ENCODE measurements around the gene NEK1.
"Not testable (repeated sequence)": the region's sequence is repeated elsewhere in the genome, so short reads cannot be mapped to it uniquely, and the experiment has no call there.

The NEK1 gene

GRCh38 chr4:169452644-169453043 lies 159.7 kb downstream of the NEK1 start:
- not testable (repeated sequence) for H3K4me1 ChIP-seq (ENCODE audit: control insufficient read depth, insufficient read depth, low read length); H3K4me3 ChIP-seq (ENCODE audit: low read length); DNase-seq (ENCODE audit: low read depth, low spot score); H3K36me3 ChIP-seq (ENCODE audit: control insufficient read depth, insufficient read depth, low read length); H3K27ac ChIP-seq (ENCODE audit: low read length); H3K9me3 ChIP-seq (ENCODE audit: control insufficient read depth, insufficient read depth, low read length); H3K27me3 ChIP-seq (ENCODE audit: control insufficient read depth, insufficient read depth, low read length)
- WGBS (ENCODE audit: insufficient coverage, insufficient read length) = no CpG with 5 or more reads among the region's 1 CpG

GRCh38 chr4:169448935-169449334 lies 163.4 kb downstream of the NEK1 start:
- not testable (repeated sequence) for H3K27ac ChIP-seq (ENCODE audit: low read length); H3K36me3 ChIP-seq (ENCODE audit: control insufficient read depth, insufficient read depth, low read length); H3K4me3 ChIP-seq (ENCODE audit: low read length); DNase-seq (ENCODE audit: low read depth, low spot score); H3K9me3 ChIP-seq (ENCODE audit: control insufficient read depth, insufficient read depth, low read length); H3K27me3 ChIP-seq (ENCODE audit: control insufficient read depth, insufficient read depth, low read length); H3K4me1 ChIP-seq (ENCODE audit: control insufficient read depth, insufficient read depth, low read length)
- WGBS (ENCODE audit: insufficient coverage, insufficient read length) = no CpG with 5 or more reads among the region's 10 CpGs

- Histone ChIP-seq H3K4me1 (ENCODE audit: control insufficient read depth, insufficient read depth, low read length) (no peaks in the 10 kb centered on the region), H3K27me3 (ENCODE audit: control insufficient read depth, insufficient read depth, low read length) (no peaks in the 10 kb centered on the region), H3K36me3 (ENCODE audit: control insufficient read depth, insufficient read depth, low read length) (no peaks in the 10 kb centered on the region), H3K4me3 (ENCODE audit: low read length) (no peak overlapping the region), H3K27ac (ENCODE audit: low read length) (no peak overlapping the region), H3K9me3 (ENCODE audit: control insufficient read depth, insufficient read depth, low read length) (no peaks in the 10 kb centered on the region)
- DNase-seq (ENCODE audit: low read depth, low spot score) = no peak
- WGBS (ENCODE audit: insufficient coverage, insufficient read length) = no CpG with 5 or more reads among the region's 4 CpGs
Measured at GRCh38 chr4:169446824-169447223, 165.6 kb downstream of the NEK1 start.

GRCh38 chr4:169443748-169444147 lies 168.6 kb downstream of the NEK1 start:
- H3K9me3 ChIP-seq (ENCODE audit: control insufficient read depth, insufficient read depth, low read length) = no peaks in the 10 kb centered on the region
- H3K4me3 ChIP-seq (ENCODE audit: low read length) = no peak overlapping the region
- WGBS (ENCODE audit: insufficient coverage, insufficient read length) = no CpG with 5 or more reads among the region's 1 CpG
- H3K27ac ChIP-seq (ENCODE audit: low read length) = no peak overlapping the region
- H3K4me1 ChIP-seq (ENCODE audit: control insufficient read depth, insufficient read depth, low read length) = no peaks in the 10 kb centered on the region
- no peaks in the 10 kb centered on the region for H3K36me3 ChIP-seq (ENCODE audit: control insufficient read depth, insufficient read depth, low read length)
- no peak for DNase-seq (ENCODE audit: low read depth, low spot score)
- H3K27me3 ChIP-seq (ENCODE audit: control insufficient read depth, insufficient read depth, low read length) = no peaks in the 10 kb centered on the region

- no peaks in the 10 kb centered on the region for H3K4me1 ChIP-seq (ENCODE audit: control insufficient read depth, insufficient read depth, low read length)
- no peaks in the 10 kb centered on the region for H3K27me3 ChIP-seq (ENCODE audit: control insufficient read depth, insufficient read depth, low read length)
- H3K27ac ChIP-seq (ENCODE audit: low read length) = no peak overlapping the region
- no peak for DNase-seq (ENCODE audit: low read depth, low spot score)
- H3K36me3 ChIP-seq (ENCODE audit: control insufficient read depth, insufficient read depth, low read length) = no peaks in the 10 kb centered on the region
- no peaks in the 10 kb centered on the region for H3K9me3 ChIP-seq (ENCODE audit: control insufficient read depth, insufficient read depth, low read length)
- no peak overlapping the region for H3K4me3 ChIP-seq (ENCODE audit: low read length)
- WGBS (ENCODE audit: insufficient coverage, insufficient read length) = no CpG with 5 or more reads among the region's 3 CpGs
Measured at GRCh38 chr4:169440446-169440845, 171.9 kb downstream of the NEK1 start.

- WGBS (ENCODE audit: insufficient coverage, insufficient read length) = no CpG with 5 or more reads among the region's 1 CpG
- no peaks in the 10 kb centered on the region for H3K9me3 ChIP-seq (ENCODE audit: control insufficient read depth, insufficient read depth, low read length)
- no peak for DNase-seq (ENCODE audit: low read depth, low spot score)
- H3K27ac ChIP-seq (ENCODE audit: low read length) = no peak overlapping the region
- no peaks in the 10 kb centered on the region for H3K36me3 ChIP-seq (ENCODE audit: control insufficient read depth, insufficient read depth, low read length)
- no peaks in the 10 kb centered on the region for H3K4me1 ChIP-seq (ENCODE audit: control insufficient read depth, insufficient read depth, low read length)
- H3K27me3 ChIP-seq (ENCODE audit: control insufficient read depth, insufficient read depth, low read length) = no peaks in the 10 kb centered on the region
- no peak overlapping the region for H3K4me3 ChIP-seq (ENCODE audit: low read length)
Measured at GRCh38 chr4:169439244-169439643, 173.1 kb downstream of the NEK1 start.

GRCh38 chr4:169438057-169438480 lies 174.3 kb downstream of the NEK1 start:
- Histone ChIP-seq H3K36me3 (ENCODE audit: control insufficient read depth, insufficient read depth, low read length) (no peaks in the 10 kb centered on the region), H3K4me3 (ENCODE audit: low read length) (no peak overlapping the region), H3K4me1 (ENCODE audit: control insufficient read depth, insufficient read depth, low read length) (no peaks in the 10 kb centered on the region), H3K27ac (ENCODE audit: low read length) (no peak overlapping the region), H3K9me3 (ENCODE audit: control insufficient read depth, insufficient read depth, low read length) (no peaks in the 10 kb centered on the region), H3K27me3 (ENCODE audit: control insufficient read depth, insufficient read depth, low read length) (no peaks in the 10 kb centered on the region)
- DNase-seq (ENCODE audit: low read depth, low spot score) = no peak
- no CpG with 5 or more reads among the region's 2 CpGs for WGBS (ENCODE audit: insufficient coverage, insufficient read length)

GRCh38 chr4:169437299-169438047 lies 174.9 kb downstream of the NEK1 start:
- Histone ChIP-seq H3K4me1 (ENCODE audit: control insufficient read depth, insufficient read depth, low read length) (no peaks in the 10 kb centered on the region), H3K9me3 (ENCODE audit: control insufficient read depth, insufficient read depth, low read length) (no peaks in the 10 kb centered on the region), H3K27me3 (ENCODE audit: control insufficient read depth, insufficient read depth, low read length) (no peaks in the 10 kb centered on the region), H3K36me3 (ENCODE audit: control insufficient read depth, insufficient read depth, low read length) (no peaks in the 10 kb centered on the region), H3K4me3 (ENCODE audit: low read length) (no peak overlapping the region), H3K27ac (ENCODE audit: low read length) (no peak overlapping the region)
- WGBS (ENCODE audit: insufficient coverage, insufficient read length) = no CpG with 5 or more reads among the region's 7 CpGs
- no peak for DNase-seq (ENCODE audit: low read depth, low spot score)

- Histone ChIP-seq H3K4me3 (ENCODE audit: low read length) (no peak overlapping the region), H3K4me1 (ENCODE audit: control insufficient read depth, insufficient read depth, low read length) (no peaks in the 10 kb centered on the region)
Measured at GRCh38 chr4:169436734-169437133, 175.6 kb downstream of the NEK1 start.

GRCh38 chr4:169428376-169428775 lies 184.0 kb downstream of the NEK1 start:
- Histone ChIP-seq H3K36me3 (ENCODE audit: control insufficient read depth, insufficient read depth, low read length) (no peaks in the 10 kb centered on the region), H3K27ac (ENCODE audit: low read length) (no peak overlapping the region), H3K27me3 (ENCODE audit: control insufficient read depth, insufficient read depth, low read length) (no peaks in the 10 kb centered on the region), H3K4me3 (ENCODE audit: low read length) (no peak overlapping the region), H3K4me1 (ENCODE audit: control insufficient read depth, insufficient read depth, low read length) (no peaks in the 10 kb centered on the region), H3K9me3 (ENCODE audit: control insufficient read depth, insufficient read depth, low read length) (no peaks in the 10 kb centered on the region)
- no CpG with 5 or more reads among the region's 3 CpGs for WGBS (ENCODE audit: insufficient coverage, insufficient read length)
- no peak for DNase-seq (ENCODE audit: low read depth, low spot score)

More at GRCh38 chr4:169436734-169437133, 175.6 kb downstream of the NEK1 start:
- H3K27me3 ChIP-seq (ENCODE audit: control insufficient read depth, insufficient read depth, low read length) = no peaks in the 10 kb centered on the region
- H3K36me3 ChIP-seq (ENCODE audit: control insufficient read depth, insufficient read depth, low read length) = no peaks in the 10 kb centered on the region
- H3K27ac ChIP-seq (ENCODE audit: low read length) = no peak overlapping the region
- no peaks in the 10 kb centered on the region for H3K9me3 ChIP-seq (ENCODE audit: control insufficient read depth, insufficient read depth, low read length)
- no peak for DNase-seq (ENCODE audit: low read depth, low spot score)

- not testable (repeated sequence) for H3K27me3 ChIP-seq (ENCODE audit: control insufficient read depth, insufficient read depth, low read length); H3K36me3 ChIP-seq (ENCODE audit: control insufficient read depth, insufficient read depth, low read length); H3K27ac ChIP-seq (ENCODE audit: low read length); DNase-seq (ENCODE audit: low read depth, low spot score); H3K9me3 ChIP-seq (ENCODE audit: control insufficient read depth, insufficient read depth, low read length); H3K4me1 ChIP-seq (ENCODE audit: control insufficient read depth, insufficient read depth, low read length); H3K4me3 ChIP-seq (ENCODE audit: low read length)
- no CpG with 5 or more reads among the region's 2 CpGs for WGBS (ENCODE audit: insufficient coverage, insufficient read length)
Measured at GRCh38 chr4:169427727-169428126, 184.7 kb downstream of the NEK1 start.

Data from iPS DF 6.9 (cell line).